Measurements from ENCODE around the gene NPM1.

The NPM1 gene

DNA sequence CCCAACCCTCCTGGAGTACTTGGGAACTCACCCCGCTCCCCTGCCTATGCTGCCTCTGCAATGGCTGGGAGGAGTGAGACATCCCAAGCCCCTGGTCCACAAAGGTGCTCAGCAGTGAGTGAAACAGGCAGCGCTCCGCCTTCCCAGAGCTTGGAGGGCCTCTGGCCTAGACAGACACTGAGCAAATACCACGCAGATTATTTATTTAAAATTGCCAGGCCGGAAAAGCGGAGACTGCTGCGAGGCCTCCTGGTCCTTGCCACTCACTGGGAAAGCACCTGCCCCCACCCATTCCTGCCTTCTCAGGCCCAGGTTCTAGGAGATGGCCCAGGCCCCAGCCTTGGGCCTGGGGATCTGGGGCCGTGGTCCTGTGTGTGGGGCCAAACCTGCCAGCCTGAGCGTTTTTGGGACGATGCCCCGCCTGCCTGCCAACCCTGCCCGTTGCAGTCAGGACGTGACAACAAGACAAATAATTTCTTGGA, 49.2 kb downstream of the NPM1 start:
- no peak overlapping the region for H3K27ac ChIP-seq (ENCODE audit: low read length)
- H3K9me3 ChIP-seq (ENCODE audit: control insufficient read depth, insufficient read depth, low read length) = no peaks in the 10 kb centered on the region
- H3K27me3 ChIP-seq (ENCODE audit: control insufficient read depth, insufficient read depth, low read length) = no peaks in the 10 kb centered on the region
- no peaks in the 10 kb centered on the region for H3K36me3 ChIP-seq (ENCODE audit: control insufficient read depth, insufficient read depth, low read length)
- no CpG with 5 or more reads among the region's 13 CpGs for whole genome bisulfite sequencing (ENCODE audit: insufficient coverage, insufficient read length)
- DNase-seq (ENCODE audit: low read depth, low spot score) = no peak
- H3K4me1 ChIP-seq (ENCODE audit: control insufficient read depth, insufficient read depth, low read length) = peaks cover 5% of the 10 kb centered on the region
- no peak overlapping the region for H3K4me3 ChIP-seq (ENCODE audit: low read length)

- Histone ChIP-seq H3K4me3 (ENCODE audit: low read length) (no peak overlapping the region), H3K9me3 (ENCODE audit: control insufficient read depth, insufficient read depth, low read length) (no peaks in the 10 kb centered on the region), H3K27me3 (ENCODE audit: control insufficient read depth, insufficient read depth, low read length) (no peaks in the 10 kb centered on the region), H3K4me1 (ENCODE audit: control insufficient read depth, insufficient read depth, low read length) (peaks cover 5% of the 10 kb centered on the region), H3K36me3 (ENCODE audit: control insufficient read depth, insufficient read depth, low read length) (no peaks in the 10 kb centered on the region), H3K27ac (ENCODE audit: low read length) (no peak overlapping the region)
- DNase-seq (ENCODE audit: low read depth, low spot score) = no peak
- WGBS (ENCODE audit: insufficient coverage, insufficient read length) = no CpG with 5 or more reads among the region's 14 CpGs
Observed at GRCh38 chr5:171437286-171437821, 49.7 kb downstream of the NPM1 start.

- H3K36me3 ChIP-seq (ENCODE audit: control insufficient read depth, insufficient read depth, low read length) = no peaks in the 10 kb centered on the region
- no peak for DNase-seq (ENCODE audit: low read depth, low spot score)
- no peaks in the 10 kb centered on the region for H3K27me3 ChIP-seq (ENCODE audit: control insufficient read depth, insufficient read depth, low read length)
- H3K4me1 ChIP-seq (ENCODE audit: control insufficient read depth, insufficient read depth, low read length) = peaks cover 5% of the 10 kb centered on the region
- no peak overlapping the region for H3K27ac ChIP-seq (ENCODE audit: low read length)
- no peak overlapping the region for H3K4me3 ChIP-seq (ENCODE audit: low read length)
- no peaks in the 10 kb centered on the region for H3K9me3 ChIP-seq (ENCODE audit: control insufficient read depth, insufficient read depth, low read length)
- no CpG with 5 or more reads among the region's 4 CpGs for WGBS (ENCODE audit: insufficient coverage, insufficient read length)
Observed at GRCh38 chr5:171438738-171439137, 51.1 kb downstream of the NPM1 start.

GRCh38 chr5:171441246-171441791, 53.7 kb downstream of the NPM1 start:
- no peak overlapping the region for H3K4me3 ChIP-seq (ENCODE audit: low read length)
- no peaks in the 10 kb centered on the region for H3K36me3 ChIP-seq (ENCODE audit: control insufficient read depth, insufficient read depth, low read length)
- DNase-seq (ENCODE audit: low read depth, low spot score) = no peak
- no peak overlapping the region for H3K27ac ChIP-seq (ENCODE audit: low read length)
- H3K4me1 ChIP-seq (ENCODE audit: control insufficient read depth, insufficient read depth, low read length) = peaks cover 5% of the 10 kb centered on the region
- WGBS (ENCODE audit: insufficient coverage, insufficient read length) = no CpG with 5 or more reads among the region's 14 CpGs
- no peaks in the 10 kb centered on the region for H3K9me3 ChIP-seq (ENCODE audit: control insufficient read depth, insufficient read depth, low read length)
- H3K27me3 ChIP-seq (ENCODE audit: control insufficient read depth, insufficient read depth, low read length) = no peaks in the 10 kb centered on the region

DNA sequence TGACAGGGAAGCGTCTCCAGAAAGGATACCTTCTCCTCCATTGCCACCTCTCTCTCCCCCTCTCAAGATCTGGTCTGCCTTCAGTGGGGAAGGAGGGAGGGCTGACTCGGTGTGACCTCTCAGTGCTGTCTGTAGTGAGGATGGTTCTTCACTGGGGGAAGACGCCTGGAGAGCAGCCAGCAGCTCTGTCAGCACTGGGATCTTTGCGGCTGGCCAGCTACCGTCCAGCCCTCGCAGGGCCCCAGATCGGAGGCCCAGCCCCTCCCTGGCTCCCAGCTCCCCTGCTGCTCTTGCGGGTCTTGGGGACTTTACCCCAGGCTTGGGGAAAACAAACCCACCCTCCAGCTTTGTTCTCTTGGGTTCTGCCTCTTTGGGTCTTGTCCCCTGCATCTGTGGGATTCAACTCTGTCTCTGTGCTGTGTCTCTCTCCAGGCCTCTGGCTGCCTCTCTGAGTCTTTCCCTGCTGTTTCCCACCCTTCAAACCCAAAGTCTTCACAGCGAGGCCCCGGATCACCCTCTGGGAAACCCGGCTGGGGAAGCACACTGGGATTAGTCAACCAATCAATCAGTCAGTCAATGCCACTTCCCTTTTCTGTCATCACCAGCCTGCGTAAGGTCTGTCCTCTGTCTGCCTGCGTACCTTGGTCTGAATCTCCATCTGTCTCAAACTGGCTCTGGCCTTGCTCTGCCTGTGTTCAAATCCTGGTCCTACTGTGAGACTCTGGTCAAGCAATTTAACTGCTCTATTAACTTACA, 54.8 kb downstream of the NPM1 start:
- Histone ChIP-seq H3K4me1 (ENCODE audit: control insufficient read depth, insufficient read depth, low read length) (peaks cover 5% of the 10 kb centered on the region), H3K36me3 (ENCODE audit: control insufficient read depth, insufficient read depth, low read length) (no peaks in the 10 kb centered on the region), H3K9me3 (ENCODE audit: control insufficient read depth, insufficient read depth, low read length) (no peaks in the 10 kb centered on the region), H3K27ac (ENCODE audit: low read length) (no peak overlapping the region), H3K4me3 (ENCODE audit: low read length) (no peak overlapping the region), H3K27me3 (ENCODE audit: control insufficient read depth, insufficient read depth, low read length) (no peaks in the 10 kb centered on the region)
- DNase-seq (ENCODE audit: low read depth, low spot score) = no peak
- WGBS (ENCODE audit: insufficient coverage, insufficient read length) = no CpG with 5 or more reads among the region's 13 CpGs

DNA sequence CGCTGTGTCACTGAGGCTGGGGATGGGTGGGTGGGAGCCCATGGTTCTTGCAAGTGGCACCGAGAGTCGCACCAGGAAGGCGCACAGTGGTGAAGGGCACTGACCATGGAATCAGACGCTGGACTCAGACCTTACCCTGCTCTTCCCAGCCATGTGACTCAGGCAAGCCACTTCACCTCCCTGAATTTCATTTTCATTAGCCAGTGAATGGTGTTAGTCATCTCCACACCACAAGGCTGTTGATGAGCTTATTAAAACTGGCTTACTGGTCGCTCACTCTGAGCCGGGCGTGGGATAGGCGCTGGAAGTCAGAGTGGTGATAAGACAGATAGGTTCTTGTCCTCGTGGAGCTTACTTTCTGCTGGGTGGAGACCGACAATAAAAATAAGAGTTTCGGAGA, 56.9 kb downstream of the NPM1 start:
- no peaks in the 10 kb centered on the region for H3K9me3 ChIP-seq (ENCODE audit: control insufficient read depth, insufficient read depth, low read length)
- H3K27ac ChIP-seq (ENCODE audit: low read length) = no peak overlapping the region
- H3K27me3 ChIP-seq (ENCODE audit: control insufficient read depth, insufficient read depth, low read length) = no peaks in the 10 kb centered on the region
- no peak for DNase-seq (ENCODE audit: low read depth, low spot score)
- no peaks in the 10 kb centered on the region for H3K36me3 ChIP-seq (ENCODE audit: control insufficient read depth, insufficient read depth, low read length)
- no peak overlapping the region for H3K4me3 ChIP-seq (ENCODE audit: low read length)
- H3K4me1 ChIP-seq (ENCODE audit: control insufficient read depth, insufficient read depth, low read length) = peaks cover 4% of the 10 kb centered on the region
- WGBS (ENCODE audit: insufficient coverage, insufficient read length) = no CpG with 5 or more reads among the region's 12 CpGs

DNA sequence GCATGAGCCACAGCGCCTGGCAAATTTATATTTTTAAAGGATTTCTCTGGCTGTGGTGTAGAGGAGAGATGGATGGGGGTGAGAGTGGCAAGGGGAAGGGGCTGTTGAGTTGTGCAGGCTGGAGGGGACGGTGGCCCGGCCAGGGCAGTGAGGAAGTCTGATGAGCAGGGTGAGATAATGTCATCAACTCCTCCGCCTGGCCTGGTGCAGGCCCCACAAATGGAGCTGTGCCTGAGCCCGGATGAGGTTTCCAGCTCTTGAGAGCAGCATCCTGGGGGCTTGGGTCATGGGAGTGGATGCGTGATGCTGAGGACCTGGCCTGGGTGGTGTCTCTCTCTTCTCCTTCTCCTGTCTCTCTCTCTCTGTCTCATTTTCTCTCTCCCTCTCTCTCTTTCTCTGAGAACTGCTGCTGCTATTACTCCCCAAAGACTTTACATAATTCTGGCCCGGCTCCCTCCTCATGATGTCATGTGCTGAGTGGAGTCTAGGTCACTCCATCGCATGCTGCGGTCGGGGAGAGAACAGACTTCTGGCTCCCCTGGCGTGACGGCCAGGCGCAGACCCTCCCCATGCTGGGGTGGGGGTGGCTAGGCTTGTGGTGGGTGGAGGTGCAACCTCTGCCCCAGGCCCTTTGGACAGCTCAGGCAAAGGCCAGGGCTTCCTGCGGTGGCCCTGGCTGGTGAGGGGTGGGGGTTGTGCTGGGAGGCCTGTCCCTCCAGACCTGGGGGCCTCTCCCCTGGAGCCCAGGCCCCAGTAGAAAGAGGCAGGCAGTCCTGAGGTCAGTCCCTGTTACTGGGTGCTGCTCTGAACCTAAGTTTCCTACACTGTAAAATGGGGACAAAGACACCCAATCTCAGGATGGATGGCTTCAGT, 58.2 kb downstream of the NPM1 start:
- no CpG with 5 or more reads among the region's 14 CpGs for WGBS (ENCODE audit: insufficient coverage, insufficient read length)
- no peak for DNase-seq (ENCODE audit: low read depth, low spot score)
- Histone ChIP-seq H3K4me3 (ENCODE audit: low read length) (no peak overlapping the region), H3K36me3 (ENCODE audit: control insufficient read depth, insufficient read depth, low read length) (no peaks in the 10 kb centered on the region), H3K27me3 (ENCODE audit: control insufficient read depth, insufficient read depth, low read length) (0 out of 2 replicates have a peak, but pooled peaks cover 1% of the 10 kb centered on the region), H3K4me1 (ENCODE audit: control insufficient read depth, insufficient read depth, low read length) (peaks cover 8% of the 10 kb centered on the region), H3K9me3 (ENCODE audit: control insufficient read depth, insufficient read depth, low read length) (no peaks in the 10 kb centered on the region), H3K27ac (ENCODE audit: low read length) (no peak overlapping the region)

GRCh38 chr5:171447226-171447625, 59.6 kb downstream of the NPM1 start:
- Histone ChIP-seq H3K9me3 (ENCODE audit: control insufficient read depth, insufficient read depth, low read length) (no peaks in the 10 kb centered on the region), H3K4me3 (ENCODE audit: low read length) (no peak overlapping the region), H3K27me3 (ENCODE audit: control insufficient read depth, insufficient read depth, low read length) (0 out of 2 replicates have a peak, but pooled peaks cover 1% of the 10 kb centered on the region), H3K36me3 (ENCODE audit: control insufficient read depth, insufficient read depth, low read length) (no peaks in the 10 kb centered on the region), H3K4me1 (ENCODE audit: control insufficient read depth, insufficient read depth, low read length) (peaks cover 8% of the 10 kb centered on the region), H3K27ac (ENCODE audit: low read length) (no peak overlapping the region)
- WGBS (ENCODE audit: insufficient coverage, insufficient read length) = no CpG with 5 or more reads among the region's 5 CpGs
- DNase-seq (ENCODE audit: low read depth, low spot score) = no peak

DNA sequence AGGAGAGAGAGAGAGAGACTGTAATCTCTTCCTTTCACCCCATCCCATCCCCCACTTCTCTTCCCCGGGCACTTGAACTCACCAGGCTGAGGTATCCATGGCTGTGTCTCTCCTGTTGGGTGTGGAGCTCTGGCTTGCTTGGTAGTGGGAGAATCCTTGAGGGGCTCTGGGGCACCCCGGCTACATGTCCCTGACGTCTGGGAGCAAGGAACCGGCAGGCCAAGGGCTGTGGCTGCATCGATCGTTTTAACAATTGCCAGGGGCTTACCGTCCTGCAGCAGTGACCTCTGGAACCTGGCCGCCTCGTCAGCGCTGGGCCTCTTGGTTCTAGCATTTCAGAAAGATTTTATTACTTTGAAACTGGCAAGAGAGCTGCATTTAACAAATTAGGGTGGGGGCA, 61.8 kb downstream of the NPM1 start:
- WGBS (ENCODE audit: insufficient coverage, insufficient read length) = no CpG with 5 or more reads among the region's 10 CpGs
- Histone ChIP-seq H3K9me3 (ENCODE audit: control insufficient read depth, insufficient read depth, low read length) (no peaks in the 10 kb centered on the region), H3K36me3 (ENCODE audit: control insufficient read depth, insufficient read depth, low read length) (no peaks in the 10 kb centered on the region), H3K27ac (ENCODE audit: low read length) (no peak overlapping the region), H3K27me3 (ENCODE audit: control insufficient read depth, insufficient read depth, low read length) (0 out of 2 replicates have a peak, but pooled peaks cover 1% of the 10 kb centered on the region), H3K4me1 (ENCODE audit: control insufficient read depth, insufficient read depth, low read length) (peaks cover 8% of the 10 kb centered on the region), H3K4me3 (ENCODE audit: low read length) (no peak overlapping the region)
- DNase-seq (ENCODE audit: low read depth, low spot score) = no peak

Measured in iPS DF 6.9 (cell line).